ENCODE data around the gene CNOT3.

DNA sequence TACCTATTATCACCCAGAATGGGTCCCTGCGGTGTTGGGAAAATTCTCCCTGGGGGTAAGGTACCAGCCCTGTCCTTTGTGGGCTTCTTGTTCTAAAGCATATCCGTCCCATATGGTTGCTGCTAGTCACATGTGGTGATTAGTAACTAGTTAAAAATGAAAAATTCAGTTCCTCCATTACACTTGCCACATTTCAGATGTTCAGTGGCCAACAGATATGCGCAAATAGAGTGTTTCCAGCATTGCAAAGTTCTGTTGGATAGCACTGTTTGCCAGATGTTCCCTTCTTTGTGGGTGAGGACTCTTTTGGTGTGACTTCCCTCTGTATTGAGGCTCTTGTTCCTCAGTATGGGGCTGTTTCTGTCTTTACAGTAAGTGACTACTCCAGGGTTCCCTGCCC lies 3.8 kb downstream of the CNOT3 start:
- TF ChIP-seq BRCA1 (IDR thresholded peaks at IDR 0.05) (no peak), BRCA1 (CRISPR knock-in tag; IDR thresholded peaks at IDR 0.05) (no peak), MGA (IDR thresholded peaks at IDR 0.05) (no peak), CSDE1 (IDR thresholded peaks at IDR 0.05) (no peak), CEBPB (tag; IDR thresholded peaks at IDR 0.05) (no peak), YY1 (IDR thresholded peaks at IDR 0.05; ENCODE audit: borderline replicate concordance in 1 of 3, control insufficient read depth in 1 of 3, extremely low read depth in 1 of 3, insufficient read depth in 3 of 3, insufficient read length in 1 of 3, insufficient replicate concordance in 2 of 3, low read depth in 1 of 3, low read length in 2 of 3) (no peak), EZH2 (IDR thresholded peaks at IDR 0.05; ENCODE audit: borderline replicate concordance, low read depth, low read length) (no peak), NFIC (IDR thresholded peaks at IDR 0.05) (no peak), IRF9 (tag; IDR thresholded peaks at IDR 0.05) (no peak), BCLAF1 (IDR thresholded peaks at IDR 0.05; ENCODE audit: borderline replicate concordance in 1 of 2, control insufficient read depth in 1 of 2, low read depth in 2 of 2, low read length in 1 of 2) (no peak), CREB1 (IDR thresholded peaks at IDR 0.05) (no peak), CREB1 (CRISPR knock-in tag; IDR thresholded peaks at IDR 0.05) (no peak)
- TF ChIP-seq, protein P1, sequence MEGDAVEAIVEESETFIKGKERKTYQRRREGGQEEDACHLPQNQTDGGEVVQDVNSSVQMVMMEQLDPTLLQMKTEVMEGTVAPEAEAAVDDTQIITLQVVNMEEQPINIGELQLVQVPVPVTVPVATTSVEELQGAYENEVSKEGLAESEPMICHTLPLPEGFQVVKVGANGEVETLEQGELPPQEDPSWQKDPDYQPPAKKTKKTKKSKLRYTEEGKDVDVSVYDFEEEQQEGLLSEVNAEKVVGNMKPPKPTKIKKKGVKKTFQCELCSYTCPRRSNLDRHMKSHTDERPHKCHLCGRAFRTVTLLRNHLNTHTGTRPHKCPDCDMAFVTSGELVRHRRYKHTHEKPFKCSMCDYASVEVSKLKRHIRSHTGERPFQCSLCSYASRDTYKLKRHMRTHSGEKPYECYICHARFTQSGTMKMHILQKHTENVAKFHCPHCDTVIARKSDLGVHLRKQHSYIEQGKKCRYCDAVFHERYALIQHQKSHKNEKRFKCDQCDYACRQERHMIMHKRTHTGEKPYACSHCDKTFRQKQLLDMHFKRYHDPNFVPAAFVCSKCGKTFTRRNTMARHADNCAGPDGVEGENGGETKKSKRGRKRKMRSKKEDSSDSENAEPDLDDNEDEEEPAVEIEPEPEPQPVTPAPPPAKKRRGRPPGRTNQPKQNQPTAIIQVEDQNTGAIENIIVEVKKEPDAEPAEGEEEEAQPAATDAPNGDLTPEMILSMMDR (IDR thresholded peaks at IDR 0.05 in 2 of 3, conservative IDR thresholded peaks at IDR 0.05 in 1 of 3; ENCODE audit: insufficient read depth in 2 of 3, low read depth in 1 of 3, low read length in 3 of 3), result no peak
- TF ChIP-seq, protein P2, sequence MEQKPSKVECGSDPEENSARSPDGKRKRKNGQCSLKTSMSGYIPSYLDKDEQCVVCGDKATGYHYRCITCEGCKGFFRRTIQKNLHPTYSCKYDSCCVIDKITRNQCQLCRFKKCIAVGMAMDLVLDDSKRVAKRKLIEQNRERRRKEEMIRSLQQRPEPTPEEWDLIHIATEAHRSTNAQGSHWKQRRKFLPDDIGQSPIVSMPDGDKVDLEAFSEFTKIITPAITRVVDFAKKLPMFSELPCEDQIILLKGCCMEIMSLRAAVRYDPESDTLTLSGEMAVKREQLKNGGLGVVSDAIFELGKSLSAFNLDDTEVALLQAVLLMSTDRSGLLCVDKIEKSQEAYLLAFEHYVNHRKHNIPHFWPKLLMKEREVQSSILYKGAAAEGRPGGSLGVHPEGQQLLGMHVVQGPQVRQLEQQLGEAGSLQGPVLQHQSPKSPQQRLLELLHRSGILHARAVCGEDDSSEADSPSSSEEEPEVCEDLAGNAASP (IDR thresholded peaks at IDR 0.05), result no peak

Data from K562 (cell line).